A549 (cell line): Measurements from ENCODE around the gene G3BP1. TPM values are rescaled to one million over a fixed set of nuclear protein-coding genes. Genes with fewer than 3 reads are reported as not detected.
A peak's percentile ranks its signal among the peaks of the same experiment; 100 is the strongest.

ENCODE experiments used
- ATAC-seq, 2 experiments: fragments of 200-7000 bp in 1 of 2; fragments of >200 bp in 1 of 2; cut with Nextera tagmentation in 1 of 2; cut with Tn5 transposase in 1 of 2; 3 replicates each; pipeline versions ENCODE4 v1.8.0 to v1.9.1; 2018 to 2020; ENCODE audit warnings: mild to moderate bottlenecking in 1 of 2, moderate library complexity in 1 of 2
- CTCF ChIA-PET: fragments of 300-600 bp; sonication (Branson Sonifier 250); formaldehyde crosslinking; extraction: SDS; loops from one replicate; lab custom pipeline; 2021; ENCODE audit warnings: antibody characterized with exemption, inconsistent platforms; lab: Yijun Ruan, JAX
- POLR2A ChIA-PET: fragments of 350-600 bp; formaldehyde crosslinking; extraction: SDS; loops from one replicate; lab custom pipeline; 2021; ENCODE audit warnings: antibody characterized with exemption, inconsistent platforms; lab: Yijun Ruan, JAX
- DNase-seq, 2 experiments: peaks; one replicate each; pipeline versions ENCODE4 v3.0.0 to v3.0.0-alpha.2; 2011 to 2016; ENCODE audit warnings: low read depth in 1 of 2, low spot score in 1 of 2
- FAIRE-seq: peaks from 2 replicates; lab custom pipeline; 2011; peaks lifted over from hg19 to GRCh38; lab: Jason Lieb, UNC
- H3K27ac ChIP-seq, 2 experiments: fragments of >200 bp; sonication (Bioruptor Twin); formaldehyde crosslinking; 3 replicates each; pipeline ENCODE4 v1.5.1; 2016 to 2017
- H3K4me1 ChIP-seq: fragments of >200 bp; sonication (Bioruptor Twin); formaldehyde crosslinking; 3 replicates; pipeline ENCODE4 v1.6.1; 2016
- H3K4me2 ChIP-seq: fragments of >200 bp; sonication (Bioruptor Twin); formaldehyde crosslinking; 3 replicates; pipeline ENCODE4 v1.6.1; 2016
- H3K4me3 ChIP-seq: fragments of >200 bp; sonication (Bioruptor Twin); formaldehyde crosslinking; 3 replicates; pipeline ENCODE4 v1.5.1; 2016
- H3K9me3 ChIP-seq: fragments of >200 bp; sonication (Bioruptor Twin); formaldehyde crosslinking; 3 replicates; pipeline ENCODE4 v1.6.1; 2016
- BCL3 ChIP-seq: fragments of >200 bp; sonication (Bioruptor Twin); formaldehyde crosslinking; IDR thresholded peaks from 3 replicates; pipeline ENCODE4 v1.6.1; 2016
- BHLHE40 ChIP-seq: IDR thresholded peaks from 2 replicates; pipeline ENCODE4 v1.6.1; 2012; ENCODE audit warnings: low read depth, low read length, inconsistent platforms
- CBX8 ChIP-seq: fragments of 200-600 bp; sonication (generic); IDR thresholded peaks from 2 replicates; pipeline ENCODE4 v1.6.1; 2016
- EHF ChIP-seq: fragments of 250-450 bp; sonication (Bioruptor Pico); IDR thresholded peaks from 2 replicates; pipeline ENCODE4 v1.5.0; 2020; ENCODE audit warnings: mild to moderate bottlenecking
- FOSB ChIP-seq: fragments of 250-450 bp; sonication (Bioruptor Pico); IDR thresholded peaks from 2 replicates; pipeline ENCODE4 v1.5.0; 2020; ENCODE audit warnings: mild to moderate bottlenecking, moderate library complexity
- FOSL2 ChIP-seq, 2 experiments: fragments of 450-650 bp in 1 of 2; fragments of >200 bp in 1 of 2; sonication (Bioruptor Twin) in 1 of 2; formaldehyde crosslinking; IDR thresholded peaks; 2 replicates each; pipeline versions ENCODE4 v1.5.0 to v1.6.1; 2016 to 2020; ENCODE audit warnings: mild to moderate bottlenecking in 1 of 2, moderate library complexity in 1 of 2
- HES2 ChIP-seq: fragments of >200 bp; sonication (Bioruptor Twin); formaldehyde crosslinking; IDR thresholded peaks from 2 replicates; pipeline ENCODE4 v1.6.1; 2016
- HEYL ChIP-seq: fragments of 250-450 bp; sonication (Bioruptor Pico); IDR thresholded peaks from 2 replicates; pipeline ENCODE4 v1.8.0; 2021; ENCODE audit warnings: mild to moderate bottlenecking, moderate library complexity
- HMGXB4 ChIP-seq: fragments of 250-450 bp; sonication (Bioruptor Pico); IDR thresholded peaks from 2 replicates; pipeline ENCODE4 v1.5.0; 2021; ENCODE audit warnings: mild to moderate bottlenecking, moderate library complexity, borderline replicate concordance
- HOXA7 ChIP-seq: fragments of 250-450 bp; sonication (Bioruptor Pico); IDR thresholded peaks from 2 replicates; pipeline ENCODE4 v1.5.0; 2020; ENCODE audit warnings: mild to moderate bottlenecking, moderate library complexity
- HOXB5 ChIP-seq: fragments of 250-450 bp; sonication (Bioruptor Pico); IDR thresholded peaks from 2 replicates; pipeline ENCODE4 v1.5.0; 2020; ENCODE audit warnings: mild to moderate bottlenecking, moderate library complexity
- JUNB ChIP-seq: fragments of >200 bp; sonication (Bioruptor Twin); formaldehyde crosslinking; IDR thresholded peaks from 2 replicates; pipeline ENCODE4 v1.6.1; 2016
- KDM5A ChIP-seq: fragments of 200-600 bp; sonication (generic); IDR thresholded peaks from 2 replicates; pipeline ENCODE4 v1.6.1; 2016; ENCODE audit warnings: antibody characterized with exemption, mild to moderate bottlenecking
- MYC ChIP-seq: IDR thresholded peaks from 2 replicates; pipeline ENCODE4 v1.6.1; 2012; ENCODE audit warnings: mild to moderate bottlenecking, inconsistent platforms, low read length, improper control_type of control experiment, borderline replicate concordance
- PBX3 ChIP-seq: IDR thresholded peaks from 2 replicates; pipeline ENCODE4 v1.6.1; 2012
- RARB ChIP-seq: fragments of 250-450 bp; sonication (Bioruptor Pico); IDR thresholded peaks from 2 replicates; pipeline ENCODE4 v1.8.0; 2021; ENCODE audit warnings: mild to moderate bottlenecking, moderate library complexity
- REST ChIP-seq: fragments of 200-600 bp; sonication (generic); IDR thresholded peaks from 2 replicates; pipeline ENCODE4 v1.6.1; 2016; ENCODE audit warnings: antibody characterized with exemption, mild to moderate bottlenecking, moderate library complexity
- RNF2 ChIP-seq: fragments of 200-600 bp; sonication (generic); IDR thresholded peaks from 2 replicates; pipeline ENCODE4 v1.6.1; 2016; ENCODE audit warnings: low read depth, mild to moderate bottlenecking, antibody characterized with exemption, moderate library complexity, borderline replicate concordance
- SMC3 ChIP-seq: fragments of >200 bp; sonication (Bioruptor Twin); formaldehyde crosslinking; IDR thresholded peaks from 3 replicates; pipeline ENCODE4 v1.6.1; 2018; ENCODE audit warnings: inconsistent platforms
- SREBF2 ChIP-seq: fragments of 450-650 bp; IDR thresholded peaks from 2 replicates; pipeline ENCODE4 v1.6.1; 2014; ENCODE audit warnings: mild to moderate bottlenecking, moderate library complexity
- TFCP2L1 ChIP-seq: fragments of 250-450 bp; sonication (Bioruptor Pico); IDR thresholded peaks from 2 replicates; pipeline ENCODE4 v1.5.0; 2021; ENCODE audit warnings: mild to moderate bottlenecking
- USF2 ChIP-seq: fragments of 450-650 bp; IDR thresholded peaks from 2 replicates; pipeline ENCODE4 v1.6.1; 2014; ENCODE audit warnings: antibody characterized with exemption
- WGBS: methylation state at CpG from one replicate; pipeline ENCODE4 v1.1.6; 2017; ENCODE audit errors: missing lambda C conversion rate; 5-methylcytosine and 5-hydroxymethylcytosine counted together
- polyA plus RNA-seq, 4 experiments: library from polyadenylated mRNA; depleted of rRNA in 3 of 4; stranded (reverse); fragments of >200 nt; fragmentation: RNase III in 1 of 4; extraction: RNeasy Plus Mini Kit Qiagen cat#74134 plus additional on column Dnase treatment in 1 of 4; gene quantifications; 2 replicates in 3 of 4; 3 replicates in 1 of 4; pipeline ENCODE4 v1.2.3, GENCODE V29; 2011 to 2017

Gene G3BP1
- polyA plus RNA-seq, 2 of the 4 experiments (the other 2 are of a cell fraction): 126 to 176 TPM

GRCh38 chr5:151786468-151786867 lies 14.7 kb downstream of the G3BP1 start:
- 74% methylated on average over 4 of the region's 4 CpGs for WGBS
- ATAC-seq: peak in 1 of 2 experiments; percentile 76; a peak in 4 of 6 replicates
- H3K9me3 ChIP-seq: no peaks in the 10 kb centered on the region
- H3K4me2 ChIP-seq: no peak overlapping the region
- POLR2A ChIA-PET: no interaction called here
- H3K4me1 ChIP-seq: peaks cover 39% of the 10 kb centered on the region
- TF ChIP-seq HES2 (no peak), SMC3 (no peak), EHF (CRISPR knock-in tag) (no peak), PBX3 (no peak), HEYL (CRISPR knock-in tag) (no peak), CBX8 (no peak), TFCP2L1 (no peak), JUNB (no peak), BHLHE40 (no peak), HOXB5 (CRISPR knock-in tag) (no peak)
- TF ChIP-seq, all 56 proteins: peak for 0
- Histone ChIP-seq H3K27ac (no peak overlapping the region), H3K4me3 (no peak overlapping the region)
- CTCF ChIA-PET: no interaction called here
- DNase-seq (no peak), FAIRE-seq (no peak)

GRCh38 chr5:151787817-151788216 lies 16.1 kb downstream of the G3BP1 start:
- Histone ChIP-seq H3K4me1 (peaks cover 26% of the 10 kb centered on the region), H3K9me3 (no peaks in the 10 kb centered on the region), H3K27ac (no peak overlapping the region), H3K4me2 (no peak overlapping the region), H3K4me3 (no peak overlapping the region)
- WGBS: 84% methylated on average over 6 of the region's 6 CpGs
- FAIRE-seq (no peak), ATAC-seq (no peak), DNase-seq (no peak)
- CTCF ChIA-PET: interaction anchor here (1.3 kb wide), 1 partner anchor 31 kb away, joined by 3 read pairs; no protein-coding TSS in a partner anchor
- POLR2A ChIA-PET: interaction anchor here (1.8 kb wide), 1 partner anchor 17 kb away, joined by 5 read pairs; no protein-coding TSS in a partner anchor
- TF ChIP-seq FOSB (CRISPR knock-in tag): no peak
- no peak for TF ChIP-seq KDM5A
- TF ChIP-seq RARB (CRISPR knock-in tag): no peak
- TF ChIP-seq FOSL2 (IDR thresholded peaks at IDR 0.05): no peak
- no peak for TF ChIP-seq FOSL2 (CRISPR knock-in tag; IDR thresholded peaks at IDR 0.05)
- TF ChIP-seq SMC3: no peak
- no peak for TF ChIP-seq HOXA7 (CRISPR knock-in tag)
- TF ChIP-seq SREBF2: no peak
- TF ChIP-seq JUNB: no peak
- no peak for TF ChIP-seq BCL3
- TF ChIP-seq USF2: no peak
- no peak for TF ChIP-seq HMGXB4 (CRISPR knock-in tag)
- no peak for TF ChIP-seq REST
- no peak for TF ChIP-seq MYC
- no peak for TF ChIP-seq RNF2
